HG02970 (cell line): ENCODE results near the gene XBP1.
"Not testable (repeated sequence)": the region's sequence is repeated elsewhere in the genome, so short reads cannot be mapped to it uniquely, and the experiment has no call there.

ENCODE experiments used
- ATAC-seq: cut with Tn5 transposase; IDR thresholded peaks from one replicate; pipeline ENCODE4 v1.9.1; 2021; ENCODE audit warnings: mild to moderate bottlenecking, moderate library complexity, moderate number of reproducible peaks; ENCODE audit not compliant: unreplicated experiment, low FRiP score

Gene XBP1

DNA sequence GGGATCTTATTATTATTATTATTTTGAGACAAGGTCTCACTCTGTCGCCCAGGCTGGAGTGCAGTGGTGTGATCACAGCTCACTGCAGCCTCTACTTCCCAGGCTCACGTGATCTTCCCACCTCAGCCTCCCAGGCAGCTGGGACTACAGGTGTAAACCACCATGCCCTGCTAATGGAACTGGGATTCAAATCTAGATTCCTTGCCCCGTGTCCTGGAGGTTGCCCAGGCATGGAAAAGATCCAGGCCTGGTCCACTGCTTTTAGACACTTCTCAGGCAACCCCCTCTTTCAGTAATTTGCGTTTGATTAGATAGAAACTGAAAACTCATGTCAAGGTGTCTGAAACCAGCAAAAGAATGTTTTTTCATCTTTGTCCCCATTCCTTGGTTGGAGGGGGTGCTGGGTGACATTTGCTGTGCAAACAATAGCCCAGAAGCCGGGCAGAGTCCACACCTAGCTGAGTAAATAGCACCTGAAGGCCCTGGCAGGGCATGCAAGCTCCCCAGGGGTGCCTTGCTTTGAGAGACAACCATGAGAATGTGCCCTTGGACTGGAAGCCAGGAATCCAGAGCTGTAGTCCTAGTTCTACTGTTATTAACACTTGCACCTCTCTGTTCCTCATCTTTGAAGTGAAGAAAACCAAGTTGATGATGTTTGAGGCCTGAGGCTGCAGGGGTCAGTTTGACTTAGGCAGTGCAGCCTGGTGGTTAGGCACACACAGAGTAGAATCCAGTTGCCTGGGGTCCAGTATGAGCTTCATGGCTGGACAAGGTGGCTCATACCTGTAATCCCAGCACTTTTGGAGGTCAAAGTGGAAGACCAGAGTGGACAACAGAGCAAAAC lies 19.1 kb upstream of the XBP1 start:
- ATAC-seq: no peak

DNA sequence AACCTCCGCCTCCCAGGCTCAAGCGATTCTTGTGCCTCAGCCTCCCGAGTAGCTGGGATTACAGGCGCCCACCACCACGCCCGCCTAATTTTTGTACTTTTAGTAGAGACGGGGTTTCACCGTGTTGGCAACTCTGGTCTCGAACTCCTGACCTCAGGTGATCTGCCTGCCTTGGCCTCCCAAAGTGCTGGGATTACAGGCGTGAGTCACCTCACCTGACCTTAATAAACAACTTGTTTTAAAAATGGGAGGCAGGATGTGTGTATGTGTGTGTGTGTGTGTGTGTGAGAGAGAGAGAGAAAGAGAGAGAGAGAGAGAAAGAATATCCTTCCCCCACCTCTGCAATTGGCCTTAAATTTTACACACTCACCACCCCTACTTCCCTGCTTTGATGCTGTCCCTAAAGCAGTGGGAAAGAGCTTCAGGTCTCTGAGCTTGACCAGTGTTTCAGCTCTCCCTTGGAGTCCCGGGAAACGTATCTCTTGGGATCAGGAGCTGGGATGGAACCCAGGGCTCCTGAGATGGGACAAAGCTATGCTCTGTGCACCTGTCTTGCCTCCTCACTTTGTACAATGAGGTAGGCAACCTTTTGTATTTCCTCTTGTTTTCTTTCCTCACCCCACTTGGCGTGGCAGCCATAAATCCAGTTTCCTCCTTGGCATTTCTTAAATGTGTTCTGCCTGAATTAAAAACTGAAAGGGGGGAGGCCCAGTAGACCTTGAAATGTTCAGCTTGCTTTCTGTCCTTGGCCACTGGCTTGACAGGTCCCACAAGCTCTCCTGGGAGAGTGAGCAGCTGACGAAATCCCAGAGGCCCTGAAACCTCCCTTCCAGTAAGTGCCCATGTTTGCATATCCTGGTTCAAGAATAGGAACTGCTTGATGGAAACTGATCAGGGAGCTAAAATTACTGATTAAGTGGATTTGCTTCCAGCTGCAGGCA lies 17.8 kb upstream of the XBP1 start:
- no peak for ATAC-seq

DNA sequence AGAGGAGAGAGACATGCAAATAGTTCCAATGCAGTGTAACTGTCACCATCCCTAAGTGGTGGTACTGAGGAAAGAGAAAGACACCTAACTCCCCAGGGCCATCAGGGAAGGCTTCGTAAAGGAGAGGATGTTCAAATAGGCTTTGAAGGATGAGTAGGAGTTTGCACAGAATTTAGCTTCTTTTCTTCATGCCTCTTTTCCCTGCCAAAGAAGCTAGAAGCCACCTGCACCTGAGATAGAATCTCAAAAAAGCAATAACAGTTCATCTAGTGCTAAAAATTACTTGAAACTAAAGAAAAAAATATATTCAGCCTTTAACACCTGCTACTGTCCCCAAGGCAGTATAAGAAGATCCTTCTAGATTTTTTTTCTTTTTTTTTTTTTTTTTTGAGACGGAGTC lies 16.7 kb upstream of the XBP1 start:
- ATAC-seq: no peak

DNA sequence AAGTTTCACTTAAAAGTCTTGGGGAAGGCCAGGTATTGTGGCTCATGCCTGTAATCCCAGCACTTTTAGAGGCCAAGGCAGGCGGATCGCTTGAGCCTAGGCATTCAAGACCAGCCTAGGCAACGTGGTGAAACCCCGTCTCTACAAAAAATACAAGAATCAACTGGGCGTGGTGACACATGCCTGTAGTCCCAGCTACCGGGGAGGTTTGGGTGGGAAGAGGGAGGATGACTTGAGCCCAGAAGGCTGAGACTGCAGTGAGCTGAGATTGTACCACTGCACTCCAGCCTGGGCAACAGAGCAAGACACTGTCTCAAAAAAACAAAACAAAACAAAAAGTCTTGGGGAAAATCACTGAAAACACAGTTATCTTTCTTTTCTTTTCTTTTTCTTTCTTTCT lies 15.4 kb upstream of the XBP1 start:
- no peak for ATAC-seq

DNA sequence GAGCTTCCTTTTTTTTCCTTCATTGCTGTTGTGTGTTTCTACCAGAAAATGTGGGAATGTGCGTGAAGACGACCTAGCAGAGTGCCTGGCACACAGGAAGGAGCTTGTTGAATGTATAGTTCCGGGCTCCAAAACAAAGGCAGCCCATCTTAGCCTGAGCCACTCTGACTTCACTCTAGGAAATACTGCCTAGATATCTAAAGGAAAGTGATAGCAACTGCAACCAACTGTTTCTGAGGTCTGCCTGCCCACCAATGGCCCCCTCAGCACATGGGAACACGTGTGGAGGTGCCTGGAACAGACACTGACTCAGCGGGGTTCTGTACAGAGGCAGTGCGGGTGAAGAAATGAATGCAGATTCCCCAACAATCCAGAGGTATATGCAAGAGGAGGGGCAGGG lies 14.7 kb upstream of the XBP1 start:
- no peak for ATAC-seq

DNA sequence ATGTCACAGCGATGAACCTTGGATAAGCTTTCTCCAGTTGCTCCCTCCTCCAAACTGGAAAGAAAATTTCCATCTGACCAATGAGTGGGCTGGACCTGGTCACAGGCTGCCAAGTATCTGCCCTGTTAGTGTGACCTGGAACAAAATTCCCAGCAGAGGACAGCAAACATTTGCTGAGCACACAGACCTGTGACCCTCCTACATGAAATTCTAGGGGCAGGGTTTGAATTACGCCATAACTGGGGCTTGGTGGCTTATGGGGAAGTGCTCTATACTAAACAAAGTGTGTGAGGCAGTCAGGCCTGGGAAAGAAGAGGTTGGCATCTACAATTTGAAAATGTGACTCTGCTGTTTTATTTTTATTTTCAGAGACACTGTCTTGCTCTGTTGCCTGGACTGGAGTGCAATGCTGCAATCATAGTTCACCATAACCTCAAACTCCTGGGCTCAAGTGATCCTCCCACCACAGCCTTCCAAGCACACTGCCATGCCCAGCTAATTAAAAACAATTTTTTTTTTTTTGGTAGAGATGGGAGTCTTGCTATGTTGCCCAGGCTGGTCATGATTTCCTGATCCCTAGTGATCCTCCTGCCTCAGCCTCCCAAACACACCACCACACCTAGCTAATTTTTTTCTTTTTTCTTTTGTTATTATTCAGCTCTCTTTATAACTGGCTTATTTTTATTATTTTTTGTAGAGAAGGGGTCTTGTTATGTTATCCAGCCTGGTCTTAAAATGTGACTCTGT lies 13.6 kb upstream of the XBP1 start:
- no peak for ATAC-seq

DNA sequence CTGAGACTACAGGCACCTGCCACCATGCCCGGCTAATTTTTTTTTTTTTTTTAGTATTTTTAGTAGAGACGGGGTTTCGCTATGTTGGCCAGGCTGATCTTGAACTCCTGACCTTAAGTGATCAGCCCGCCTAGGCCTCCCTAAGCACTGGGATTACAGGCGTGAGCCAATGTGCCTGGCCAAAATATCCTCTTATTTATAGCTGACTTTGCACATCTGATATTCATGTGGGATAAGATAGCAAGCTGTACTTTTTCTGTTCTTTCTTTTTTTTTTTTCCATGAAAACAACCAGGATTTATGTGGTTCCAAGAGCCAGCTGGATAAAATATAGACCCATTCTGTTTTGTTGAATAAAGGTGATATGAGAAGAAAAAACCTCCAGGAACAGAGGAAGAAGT lies 12.1 kb upstream of the XBP1 start:
- no peak for ATAC-seq

DNA sequence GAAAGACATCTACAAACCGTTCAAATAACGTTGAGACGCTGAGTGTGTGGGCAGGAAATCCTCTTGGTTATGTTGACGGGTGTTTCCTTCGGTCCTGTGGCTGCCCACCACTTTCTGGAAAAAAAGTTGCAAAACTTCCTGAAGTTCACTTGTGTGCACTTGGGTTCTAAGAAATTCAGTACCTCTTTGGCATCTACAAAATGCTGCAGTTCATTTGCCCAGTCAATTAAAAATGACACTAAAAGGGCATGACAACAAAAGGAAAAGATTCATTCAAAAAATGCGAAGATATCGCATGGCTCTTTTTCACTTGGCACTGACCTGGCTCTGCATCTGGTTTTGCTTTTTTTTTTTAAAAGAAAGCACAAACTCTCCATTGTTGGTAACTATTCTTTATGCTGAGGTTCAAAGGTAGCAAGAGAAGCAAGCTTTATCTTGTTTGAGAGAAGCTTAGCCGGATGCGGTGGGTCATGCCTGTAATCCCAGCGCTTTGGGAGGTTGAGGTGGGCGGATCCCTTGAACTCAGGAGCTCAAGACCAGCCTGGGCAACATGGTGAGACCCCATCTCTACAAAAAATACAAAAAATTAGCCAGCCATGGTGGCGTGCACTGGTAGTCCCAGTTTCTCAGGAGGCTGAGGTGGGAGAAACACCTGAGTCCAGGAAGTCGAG lies 10.6 kb upstream of the XBP1 start:
- no peak for ATAC-seq

DNA sequence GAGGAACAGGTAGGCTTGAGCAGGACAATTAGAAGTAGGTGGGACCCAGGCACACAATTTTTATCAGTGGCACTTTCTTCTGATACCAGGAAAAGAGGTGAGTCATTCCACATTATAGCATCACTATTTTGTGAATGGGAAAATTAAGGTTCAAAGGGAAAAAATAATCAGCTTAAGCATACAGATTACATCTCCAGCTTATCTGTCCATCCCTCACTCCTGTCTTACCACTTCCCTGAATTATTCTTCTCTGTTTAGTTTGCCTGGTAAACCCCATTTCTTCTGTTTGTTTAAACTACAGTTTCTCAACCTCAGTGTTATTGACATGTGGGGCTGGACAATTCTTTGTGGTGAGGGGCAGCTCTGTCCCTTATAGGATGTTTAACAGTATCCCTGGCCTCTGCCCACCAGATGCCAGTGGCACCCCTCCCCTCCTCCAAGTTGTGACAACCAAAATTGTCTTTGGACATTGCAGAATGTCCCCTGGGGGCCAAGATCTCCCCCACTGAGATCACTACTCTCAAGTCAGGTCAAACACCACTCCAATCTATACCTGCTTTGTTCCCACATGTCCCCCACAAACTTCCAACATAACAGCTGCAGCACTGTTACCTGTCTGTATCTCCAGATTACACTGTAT lies 8.5 kb upstream of the XBP1 start:
- ATAC-seq: no peak

DNA sequence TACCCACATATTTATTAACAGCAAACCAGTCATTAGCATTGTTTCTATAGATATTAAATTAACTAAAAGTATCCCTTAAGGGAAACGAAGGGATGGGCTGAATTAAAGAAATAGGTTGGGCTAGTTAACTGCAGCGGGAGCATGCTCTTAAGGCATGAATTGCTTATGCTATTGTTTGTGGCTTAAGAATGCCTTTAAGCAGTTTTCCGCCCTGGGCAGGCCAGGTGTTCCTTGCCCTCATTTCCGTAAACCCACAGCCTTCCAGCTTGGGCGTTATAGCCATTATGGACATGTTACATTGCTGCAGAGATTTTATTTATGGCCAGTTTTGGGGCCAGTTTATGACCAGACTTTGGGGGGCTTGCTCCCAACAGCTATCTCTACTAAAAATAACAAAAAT lies 5.1 kb upstream of the XBP1 start:
- not testable (repeated sequence) for ATAC-seq

DNA sequence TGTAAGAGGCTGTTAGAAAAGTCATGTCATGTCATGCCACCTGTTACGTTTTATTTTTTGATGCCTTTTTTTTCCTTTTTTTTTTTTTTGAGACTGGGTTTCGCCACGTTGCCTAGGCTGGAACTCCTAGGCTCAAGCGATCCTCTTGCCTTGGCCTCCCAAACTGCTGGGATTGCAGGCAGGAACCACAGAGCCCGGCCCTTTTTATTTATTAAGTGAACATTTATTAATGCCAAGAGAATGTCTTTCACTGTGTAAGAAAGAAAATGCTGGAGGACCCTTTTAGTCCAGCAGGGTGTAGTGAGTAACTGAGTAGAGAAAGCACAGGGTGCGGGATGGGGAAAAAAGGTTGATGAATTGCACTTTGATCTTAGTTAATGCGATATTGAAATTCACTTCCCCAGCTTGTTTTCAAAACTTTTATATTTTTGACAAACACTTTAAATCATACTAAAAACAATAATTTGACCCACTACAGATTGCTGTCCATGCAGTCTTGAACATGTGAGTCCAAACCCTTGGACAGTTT lies 2.3 kb upstream of the XBP1 start:
- ATAC-seq: no peak

DNA sequence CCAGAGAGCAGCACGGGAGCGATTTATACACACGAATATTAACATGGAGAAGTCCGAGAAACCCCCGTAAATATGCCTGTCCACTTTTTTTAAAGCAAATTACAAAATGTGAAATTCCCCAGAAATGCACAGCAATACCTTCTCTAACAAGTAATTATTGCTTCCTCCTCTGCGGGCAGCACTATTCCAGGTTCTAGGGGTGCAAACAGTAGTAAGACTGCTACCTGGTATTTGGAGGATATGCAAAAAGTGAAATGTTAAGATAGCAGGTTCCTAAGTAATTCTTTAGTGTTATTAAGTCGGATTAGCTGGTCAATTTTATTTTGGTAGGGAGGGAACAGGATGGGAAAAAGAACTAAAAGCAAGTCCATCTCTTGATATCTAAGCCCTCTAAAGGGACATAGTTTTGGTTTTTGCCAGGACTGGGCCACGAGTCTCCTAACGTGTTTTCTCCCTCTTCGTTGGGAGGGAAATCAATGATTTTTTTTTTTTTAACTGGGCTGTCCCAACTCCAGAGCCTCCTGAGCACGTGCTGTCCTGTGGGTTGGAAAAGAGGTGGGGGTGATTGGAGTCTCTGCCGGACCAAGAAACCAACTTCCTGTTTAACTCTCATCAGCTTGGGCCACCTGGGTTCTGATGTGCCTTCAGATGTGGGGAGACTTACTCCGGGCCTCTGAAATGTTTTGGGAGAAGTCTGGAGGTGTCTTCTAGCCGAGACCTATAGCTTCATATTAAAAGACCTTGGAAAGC lies 1.7 kb upstream of the XBP1 start:
- no peak for ATAC-seq

DNA sequence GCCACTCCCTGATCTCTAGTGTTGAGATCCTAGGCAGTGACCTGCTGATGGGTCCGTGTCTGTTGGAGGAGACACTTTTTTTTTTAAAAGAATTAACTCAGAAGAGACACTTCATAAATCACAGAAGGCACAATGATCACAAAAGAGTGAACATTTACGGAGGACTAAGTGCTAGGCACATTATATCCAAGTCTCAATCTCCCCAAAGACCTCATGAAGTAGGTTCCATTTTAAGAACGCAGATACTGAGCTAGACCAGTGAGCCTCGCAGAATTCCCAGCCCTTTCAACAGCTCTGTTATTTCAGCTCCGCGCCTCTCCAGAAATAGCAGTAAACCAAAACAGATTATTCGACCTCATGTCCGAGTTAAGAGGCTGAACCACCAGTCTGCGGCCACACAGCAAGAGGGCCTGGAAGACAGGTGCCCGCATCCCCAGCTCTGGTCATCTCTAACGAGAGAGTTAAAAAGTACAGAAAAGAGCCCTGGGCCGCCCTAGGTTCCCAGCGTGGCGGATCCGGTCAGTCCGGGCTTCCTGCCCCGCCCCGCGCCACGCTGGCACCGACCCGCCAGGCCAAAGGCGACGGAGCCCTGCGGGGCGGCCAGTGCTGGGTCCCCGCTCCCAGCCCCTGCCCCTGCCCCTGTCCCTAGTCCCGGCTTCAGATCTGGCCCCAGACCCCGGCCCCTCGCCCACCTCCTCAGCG lies 612 bp downstream of the XBP1 start:
- ATAC-seq: peak; percentile 26

DNA sequence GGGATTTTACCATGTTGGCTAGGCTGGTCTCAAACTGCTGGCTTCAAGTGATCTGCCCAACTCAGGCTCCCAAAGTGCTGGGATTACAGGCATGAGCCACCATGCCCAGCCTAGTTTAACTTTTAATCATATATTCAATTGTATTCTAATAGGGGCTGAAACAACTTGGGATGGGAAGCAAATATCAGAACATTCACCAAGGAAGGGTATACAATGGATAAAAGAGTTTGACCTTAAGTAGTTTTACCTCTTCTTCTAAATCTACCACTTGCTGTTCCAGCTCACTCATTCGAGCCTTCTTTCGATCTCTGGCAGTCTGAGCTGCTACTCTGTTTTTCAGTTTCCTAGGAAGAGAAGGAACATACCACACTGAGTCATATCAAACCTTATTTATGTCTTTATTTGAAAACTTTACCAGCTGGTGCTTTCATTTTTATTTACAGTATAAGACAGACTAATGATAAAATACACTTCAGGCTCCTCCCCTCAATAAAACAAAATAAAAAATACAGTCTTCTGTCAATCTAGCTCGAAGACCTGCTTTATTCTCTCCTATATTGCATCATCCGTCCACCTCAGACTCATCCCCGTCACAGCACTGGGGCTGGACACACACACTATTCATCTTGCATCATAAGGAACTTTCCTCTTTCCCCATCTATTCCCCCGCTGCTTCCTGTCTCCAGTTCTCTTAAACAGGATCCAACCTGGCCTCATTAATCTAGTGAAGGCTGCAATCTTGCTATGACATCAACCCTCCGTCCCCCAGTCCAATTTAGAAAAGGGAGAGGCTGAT lies 1.4 kb downstream of the XBP1 start:
- ATAC-seq: no peak

DNA sequence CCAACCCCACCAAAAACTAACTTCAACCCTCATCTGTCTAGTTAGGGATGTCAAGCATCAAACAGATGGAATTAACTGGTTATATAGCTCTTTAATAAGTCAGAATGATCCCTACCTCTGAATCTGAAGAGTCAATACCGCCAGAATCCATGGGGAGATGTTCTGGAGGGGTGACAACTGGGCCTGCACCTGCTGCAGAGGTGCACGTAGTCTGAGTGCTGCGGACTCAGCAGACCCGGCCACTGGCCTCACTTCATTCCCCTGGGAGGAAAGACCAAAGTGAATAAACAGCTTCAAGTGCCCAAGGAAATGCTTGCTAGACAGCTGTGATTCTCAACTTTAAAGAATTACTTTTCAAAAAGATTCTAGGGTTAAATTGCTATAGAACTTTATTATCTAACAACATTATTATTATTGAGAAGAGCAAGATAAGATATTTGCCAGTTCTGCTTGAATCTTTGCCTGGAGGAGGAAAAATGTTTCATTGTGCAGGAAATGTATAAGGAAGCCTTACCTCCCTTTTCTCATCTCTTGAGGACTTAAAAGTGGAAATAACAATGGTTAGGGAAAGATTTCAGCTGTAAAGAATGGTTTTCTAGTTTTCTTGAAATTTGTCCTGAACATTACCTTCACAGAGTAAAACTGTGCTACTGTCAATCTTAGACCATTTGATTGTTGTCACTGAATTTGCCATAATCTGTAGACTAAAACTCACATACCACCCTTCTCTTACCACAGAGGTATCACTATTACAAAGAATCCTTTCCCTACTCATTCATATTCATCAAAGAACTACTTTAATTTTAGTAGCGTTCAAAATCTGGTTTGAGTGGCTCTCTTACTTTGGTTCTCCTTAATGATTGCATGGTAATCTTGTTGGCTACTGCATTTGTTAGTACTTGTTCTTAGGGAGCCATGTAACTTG lies 4.2 kb downstream of the XBP1 start:
- ATAC-seq: no peak

DNA sequence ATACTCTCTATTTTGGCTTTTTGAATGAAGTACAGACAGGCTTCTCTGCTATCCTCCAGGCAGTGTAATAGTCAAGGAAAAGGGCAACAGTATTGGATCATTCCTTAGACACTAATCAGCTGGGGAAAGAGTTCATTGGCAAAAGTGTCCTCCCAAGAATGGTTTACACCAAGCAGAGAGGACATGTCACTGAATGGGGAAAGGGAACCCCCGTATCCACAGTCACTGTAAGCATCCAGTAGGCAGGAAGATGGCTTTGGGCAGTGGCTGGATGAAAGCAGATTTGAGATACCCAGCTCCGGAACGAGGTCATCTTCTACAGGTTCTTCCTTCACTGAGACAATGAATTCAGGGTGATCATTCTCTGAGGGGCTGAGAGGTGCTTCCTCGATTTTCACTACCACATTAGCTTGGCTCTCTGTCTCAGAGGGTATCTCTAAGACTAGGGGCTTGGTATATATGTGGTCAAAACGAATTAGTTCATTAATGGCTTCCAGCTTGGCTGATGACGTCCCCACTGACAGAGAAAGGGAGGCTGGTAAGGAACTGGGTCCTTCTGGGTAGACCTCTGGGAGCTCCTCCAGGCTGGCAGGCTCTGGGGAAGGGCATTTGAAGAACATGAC lies 5.2 kb downstream of the XBP1 start:
- no peak for ATAC-seq
